CD4-positive, alpha-beta T cell treated with Interferon gamma for 1 hour (primary cell): Measurements from ENCODE around the gene JPH3.

Experiments used
- DNase-seq: peaks from one replicate; pipeline ENCODE4 v3.0.0-alpha.2; 2020

The JPH3 gene

GRCh38 chr16:87627542-87628245 lies 25.4 kb downstream of the JPH3 start:
- DNase-seq = no peak

- DNase-seq = no peak
These were observed 26.1 kb downstream of the JPH3 start for GRCh38 chr16:87628246-87628923.

- no peak for DNase-seq
These were observed 26.6 kb downstream of the JPH3 start for GRCh38 chr16:87628940-87629339.

GRCh38 chr16:87631067-87631466 lies 28.8 kb downstream of the JPH3 start:
- no peak for DNase-seq

GRCh38 chr16:87634411-87634810 lies 32.1 kb downstream of the JPH3 start:
- no peak for DNase-seq

- peak; percentile 66 for DNase-seq
These were observed 33.3 kb downstream of the JPH3 start for GRCh38 chr16:87635541-87636049.

- peak; percentile 78 for DNase-seq
These were observed 33.9 kb downstream of the JPH3 start for GRCh38 chr16:87636050-87636684.

- DNase-seq = no peak
These were observed 34.4 kb downstream of the JPH3 start for GRCh38 chr16:87636741-87637140.

- no peak for DNase-seq
These were observed 35.0 kb downstream of the JPH3 start for GRCh38 chr16:87637357-87637756.

GRCh38 chr16:87638736-87639135 lies 36.4 kb downstream of the JPH3 start:
- no peak for DNase-seq

GRCh38 chr16:87641721-87642120 lies 39.4 kb downstream of the JPH3 start:
- DNase-seq = no peak

GRCh38 chr16:87642491-87642890 lies 40.2 kb downstream of the JPH3 start:
- no peak for DNase-seq

- DNase-seq = no peak
These were observed 41.9 kb downstream of the JPH3 start for GRCh38 chr16:87644186-87644585.

- DNase-seq = no peak
These were observed 42.3 kb downstream of the JPH3 start for GRCh38 chr16:87644596-87644995.

GRCh38 chr16:87645802-87646201 lies 43.5 kb downstream of the JPH3 start:
- DNase-seq = no peak

GRCh38 chr16:87647431-87648185 lies 45.3 kb downstream of the JPH3 start:
- DNase-seq = no peak

- DNase-seq = no peak
These were observed 45.9 kb downstream of the JPH3 start for GRCh38 chr16:87648236-87648635.

- no peak for DNase-seq
These were observed 46.6 kb downstream of the JPH3 start for GRCh38 chr16:87648698-87649487.

- no peak for DNase-seq
These were observed 50.1 kb downstream of the JPH3 start for GRCh38 chr16:87652386-87652785.

- no peak for DNase-seq
These were observed 50.5 kb downstream of the JPH3 start for GRCh38 chr16:87652799-87653198.

- DNase-seq = no peak
These were observed 50.9 kb downstream of the JPH3 start for GRCh38 chr16:87653234-87653633.

GRCh38 chr16:87654826-87655225 lies 52.5 kb downstream of the JPH3 start:
- no peak for DNase-seq
